Stimulated activated CD4-positive, alpha-beta T cell treated with anti-CD3 and anti-CD28 coated beads, TNF-alpha, amount 100 ng/mL, for 4 hours (primary cell): ENCODE data around the gene NDUFS8.

Source experiments
- DNase-seq, 3 experiments: peaks; one replicate each; pipeline ENCODE4 v3.0.0-alpha.2; 2020; ENCODE audit warnings: low read depth in 3 of 3

Gene NDUFS8

GRCh38 chr11:68077617-68078582 is 47.4 kb downstream of the NDUFS8 start:
- DNase-seq = no peak

DNA sequence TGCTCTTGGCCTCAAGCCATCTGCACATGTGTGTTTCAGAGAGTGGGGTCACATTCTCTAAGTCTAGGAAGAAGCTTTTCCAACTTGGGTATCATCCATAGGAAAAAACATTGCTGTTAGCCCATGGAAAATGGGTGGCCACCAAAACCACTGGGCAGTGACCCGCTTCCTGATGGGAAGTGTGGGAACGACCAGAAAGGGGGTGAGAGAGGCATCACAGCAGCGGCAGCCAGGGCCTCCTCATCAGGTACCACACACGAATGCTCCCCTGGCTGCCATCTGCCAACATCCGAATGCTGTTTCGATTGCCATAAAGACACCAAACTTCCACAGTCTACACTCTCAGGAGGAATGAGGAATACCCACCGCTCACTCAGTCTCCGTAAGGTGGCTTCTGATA is 50.4 kb downstream of the NDUFS8 start:
- DNase-seq = no peak

DNA sequence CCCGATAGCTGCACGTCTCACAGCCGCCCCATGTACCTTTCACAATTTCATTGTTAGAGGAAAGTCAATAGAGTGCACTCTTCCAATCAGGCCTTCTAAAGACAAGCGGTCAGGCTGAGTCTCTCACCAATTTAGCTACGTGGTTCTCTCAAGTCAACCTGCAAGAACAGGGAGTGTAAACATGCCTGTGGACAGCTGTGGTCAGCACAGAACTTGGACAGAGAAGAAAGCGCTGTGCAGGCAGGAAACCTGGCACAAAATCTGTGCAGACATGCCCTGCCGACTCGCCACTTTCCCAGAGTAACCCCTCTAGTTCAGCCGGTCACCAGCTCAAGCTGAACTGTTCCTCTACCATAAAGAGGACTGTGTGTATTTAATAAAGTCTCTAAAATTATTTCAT is 51.2 kb downstream of the NDUFS8 start:
- no peak for DNase-seq

- no peak for DNase-seq
Measured at GRCh38 chr11:68082481-68082880, 52.0 kb downstream of the NDUFS8 start.

DNA sequence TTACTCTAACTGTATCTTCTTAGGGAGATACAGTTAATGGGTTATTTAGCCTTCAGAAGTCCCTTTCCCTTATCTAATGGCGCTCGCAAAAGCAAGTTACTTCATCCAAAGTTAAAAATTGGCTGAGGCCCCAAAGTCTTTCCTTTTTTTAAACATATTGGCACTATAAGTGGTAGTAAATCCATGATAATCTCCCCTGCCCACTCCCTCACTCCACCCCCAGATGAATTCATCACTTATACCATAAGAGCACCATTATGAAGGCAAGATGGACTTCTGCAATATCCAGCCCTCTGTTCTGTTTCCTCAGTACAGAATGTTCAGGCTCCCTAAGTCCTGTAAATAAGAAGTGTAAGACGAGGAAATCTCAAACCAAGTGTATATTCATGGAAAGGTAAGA is 53.0 kb downstream of the NDUFS8 start:
- no peak for DNase-seq
